HL-60 (cell line): ENCODE data around the gene PPP6C.

ENCODE experiments used
- DNase-seq, 2 experiments: peaks; one replicate each; pipeline ENCODE4 v3.0.0-alpha.2; 2010 to 2020; ENCODE audit warnings: low read depth in 1 of 2, low spot score in 1 of 2
- H3K27ac ChIP-seq: fragments of 250-450 bp; sonication (Bioruptor Pico); replicated peaks from 2 replicates; pipeline ENCODE4 v1.5.1; 2020; ENCODE audit warnings: mild to moderate bottlenecking, moderate library complexity
- H3K27me3 ChIP-seq: fragments of 250-450 bp; sonication (Bioruptor Pico); 2 replicates; pipeline ENCODE4 v1.5.1; 2021; ENCODE audit warnings: mild to moderate bottlenecking, moderate library complexity; ENCODE audit not compliant: insufficient read depth, poor library complexity, severe bottlenecking
- H3K4me3 ChIP-seq: replicated peaks from 2 replicates; pipeline ENCODE4 v1.5.1; 2011; ENCODE audit warnings: mild to moderate bottlenecking, control low read depth, low read length; ENCODE audit not compliant: insufficient read depth
- CTCF ChIP-seq: IDR thresholded peaks from one replicate; pipeline ENCODE4 v1.5.1; 2011; ENCODE audit warnings: low read length, control low read depth, inconsistent platforms; ENCODE audit not compliant: insufficient read depth
- GABPA ChIP-seq: IDR thresholded peaks from 2 replicates; pipeline ENCODE4 v1.6.1; 2012; ENCODE audit warnings: low read depth
- POLR2AphosphoS5 ChIP-seq: IDR thresholded peaks from 2 replicates; pipeline ENCODE4 v1.6.1; 2012; ENCODE audit warnings: low read depth
- REST ChIP-seq: IDR thresholded peaks from 2 replicates; pipeline ENCODE4 v1.6.1; 2012; ENCODE audit warnings: low read depth; ENCODE audit not compliant: insufficient replicate concordance
- SPI1 ChIP-seq: IDR thresholded peaks from 2 replicates; pipeline ENCODE4 v1.6.1; 2012; ENCODE audit warnings: low read depth, mild to moderate bottlenecking, borderline replicate concordance

PPP6C gene

DNA sequence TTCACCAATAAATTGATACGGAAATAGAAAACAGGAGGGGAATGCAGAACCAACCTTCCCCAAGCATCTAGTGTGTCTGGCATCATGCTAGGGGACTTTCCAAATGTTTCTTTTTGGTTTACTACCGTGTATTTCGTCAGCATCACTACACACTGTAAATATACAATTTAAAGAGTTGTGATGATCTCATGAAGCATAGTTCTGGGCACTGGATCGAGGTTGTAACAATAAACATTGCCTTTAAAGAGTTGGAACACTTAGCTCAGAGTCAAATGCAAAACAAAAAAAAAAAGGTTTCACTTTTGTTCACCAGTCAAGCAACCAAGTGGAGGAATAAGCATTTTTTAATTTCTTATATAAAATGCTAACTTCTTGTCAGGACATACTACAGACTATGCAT is 43.4 kb downstream of the PPP6C start:
- H3K4me3 ChIP-seq = no peak overlapping the region
- TF ChIP-seq GABPA (no peak), SPI1 (no peak), POLR2AphosphoS5 (no peak), REST (no peak), CTCF (no peak)
- no peaks in the 10 kb centered on the region for H3K27me3 ChIP-seq
- no peak for DNase-seq
- no peak overlapping the region for H3K27ac ChIP-seq

GRCh38 chr9:125145425-125145824 is 44.2 kb downstream of the PPP6C start:
- TF ChIP-seq CTCF = no peak
- no peak for TF ChIP-seq SPI1
- no peak for TF ChIP-seq GABPA
- TF ChIP-seq POLR2AphosphoS5 = no peak
- no peak for TF ChIP-seq REST

GRCh38 chr9:125143377-125144090 is 46.1 kb downstream of the PPP6C start, which contains the start of gene SCAI:
Gene SCAI (minus strand): TSS chr9:125143528. CDS start chr9:125143437, 91 bp downstream.
- TF ChIP-seq SPI1 (peak; percentile 36; the same call in 1 of the 2 replicates), GABPA (no peak), POLR2AphosphoS5 (no peak), CTCF (peak; percentile 93), REST (no peak)
- Histone ChIP-seq H3K4me3 (peak within 1 kb of the TSS; percentile 82), H3K27me3 (no peaks in the 10 kb centered on the region), H3K27ac (no peak within 1 kb of the TSS)
- DNase-seq = peak; percentile 98 to 99

More at GRCh38 chr9:125145425-125145824, 44.2 kb downstream of the PPP6C start:
- Histone ChIP-seq H3K27ac (no peak overlapping the region), H3K4me3 (no peak overlapping the region), H3K27me3 (no peaks in the 10 kb centered on the region)
- DNase-seq = peak in 1 of 2 experiments; percentile 23
